Ascending aorta (tissue), 2 donors: Measurements from ENCODE around the gene NCAPG2. TPM values are rescaled to one million over a fixed set of nuclear protein-coding genes. Genes with fewer than 3 reads are reported as not detected.

Source experiments
- DNase-seq, 2 donors: peaks; one replicate each; pipeline ENCODE4 v3.0.0-alpha.2; 2019; ENCODE audit warnings: low spot score in 2 of 2
- H3K27ac ChIP-seq, 2 donors: fragments of 200-600 bp; sonication (generic); one replicate each; pipeline ENCODE4 v1.5.1; 2016 to 2017; ENCODE audit warnings: mild to moderate bottlenecking in 1 of 2
- H3K27me3 ChIP-seq: fragments of 200-600 bp; sonication (generic); one replicate; pipeline ENCODE4 v1.5.1; 2017
- H3K36me3 ChIP-seq, 2 donors: fragments of 200-600 bp; sonication (generic); one replicate each; pipeline ENCODE4 v1.5.1; 2016
- H3K4me1 ChIP-seq, 2 donors: fragments of 200-600 bp; sonication (generic); one replicate each; pipeline ENCODE4 v1.5.1; 2016 to 2017; ENCODE audit warnings: mild to moderate bottlenecking in 1 of 2
- H3K4me3 ChIP-seq, 2 donors: fragments of 200-600 bp; sonication (generic); one replicate each; pipeline ENCODE4 v1.5.1; 2016 to 2017; ENCODE audit warnings: mild to moderate bottlenecking in 1 of 2
- H3K9me3 ChIP-seq, 2 donors: fragments of 200-600 bp; sonication (generic); one replicate each; pipeline ENCODE4 v1.5.1; 2016
- CTCF ChIP-seq, 3 experiments: fragments of 200-600 bp in 2 of 3; fragments of 450-650 bp in 1 of 3; sonication (generic) in 2 of 3; IDR thresholded peaks; one replicate each; pipeline ENCODE4 v1.5.1; 2016 to 2019; ENCODE audit warnings: antibody characterized with exemption in 3 of 3, mild to moderate bottlenecking in 1 of 3, moderate library complexity in 1 of 3
- intact Hi-C: fragments of 100-400 bp; cut with DNase I; formaldehyde crosslinking; loops from one replicate; pipeline ENCODE4 v1.15.1; 2023
- total RNA-seq: library from RNA; depleted of rRNA; stranded (reverse); fragments of >200 nt; gene quantifications from one replicate; pipeline ENCODE4 v1.1.0, GENCODE V29; 2016

NCAPG2 gene
- total RNA-seq, 1 donor from 2014 or later, result 1.6 TPM

GRCh38 chr7:158664406-158664805, 40.2 kb downstream of the NCAPG2 start:
- Histone ChIP-seq H3K36me3 (no peaks in the 10 kb centered on the region), H3K27ac (no peak overlapping the region), H3K27me3 (no peaks in the 10 kb centered on the region), H3K9me3 (no peaks in the 10 kb centered on the region), H3K4me1 (no peaks in the 10 kb centered on the region), H3K4me3 (no peak overlapping the region)
- TF ChIP-seq CTCF (IDR thresholded peaks at IDR 0.05), result no peak
- intact Hi-C loops, result no loop called here
- no peak for DNase-seq

- H3K4me3 ChIP-seq, result no peak overlapping the region
- H3K27ac ChIP-seq, result no peak overlapping the region
- H3K9me3 ChIP-seq, result no peaks in the 10 kb centered on the region
- H3K36me3 ChIP-seq, result no peaks in the 10 kb centered on the region
- no peak for DNase-seq
- H3K4me1 ChIP-seq, result no peaks in the 10 kb centered on the region
- TF ChIP-seq CTCF (IDR thresholded peaks at IDR 0.05), result no peak
- no peaks in the 10 kb centered on the region for H3K27me3 ChIP-seq
- intact Hi-C loops, result no loop called here
Observed at GRCh38 chr7:158663428-158663741, 41.2 kb downstream of the NCAPG2 start.

GRCh38 chr7:158662610-158663427, 41.8 kb downstream of the NCAPG2 start:
- no peak overlapping the region for H3K27ac ChIP-seq
- intact Hi-C loops, result no loop called here

GRCh38 chr7:158658475-158658874, 46.1 kb downstream of the NCAPG2 start:
- no peaks in the 10 kb centered on the region for H3K27me3 ChIP-seq
- no peak overlapping the region for H3K4me3 ChIP-seq

More at GRCh38 chr7:158662610-158663427, 41.8 kb downstream of the NCAPG2 start:
- H3K4me1 ChIP-seq, result no peaks in the 10 kb centered on the region
- no peaks in the 10 kb centered on the region for H3K9me3 ChIP-seq
- TF ChIP-seq CTCF (IDR thresholded peaks at IDR 0.05), result no peak
- no peaks in the 10 kb centered on the region for H3K36me3 ChIP-seq
- no peak overlapping the region for H3K4me3 ChIP-seq
- no peaks in the 10 kb centered on the region for H3K27me3 ChIP-seq
- DNase-seq, result no peak

GRCh38 chr7:158657189-158657746, 47.3 kb downstream of the NCAPG2 start:
- no peak for DNase-seq
- intact Hi-C loops, result no loop called here
- H3K9me3 ChIP-seq, result no peaks in the 10 kb centered on the region
- H3K27ac ChIP-seq, result no peak overlapping the region
- H3K27me3 ChIP-seq, result no peaks in the 10 kb centered on the region
- no peaks in the 10 kb centered on the region for H3K4me1 ChIP-seq
- TF ChIP-seq CTCF (IDR thresholded peaks at IDR 0.05), result no peak
- peaks cover 5 to 9% of the 10 kb centered on the region in 2 donors for H3K36me3 ChIP-seq
- H3K4me3 ChIP-seq, result no peak overlapping the region

More at GRCh38 chr7:158658475-158658874, 46.1 kb downstream of the NCAPG2 start:
- Histone ChIP-seq H3K36me3 (peaks cover 5 to 9% of the 10 kb centered on the region in 2 donors), H3K4me1 (no peaks in the 10 kb centered on the region), H3K9me3 (no peaks in the 10 kb centered on the region), H3K27ac (no peak overlapping the region)
- no peak for TF ChIP-seq CTCF (IDR thresholded peaks at IDR 0.05)
- no peak for DNase-seq
- intact Hi-C loops, result no loop called here
